ENCODE results near the gene SWI5. TPM values are rescaled to one million over a fixed set of nuclear protein-coding genes. Genes with fewer than 3 reads are reported as not detected.
"Not testable (repeated sequence)": the region's sequence is repeated elsewhere in the genome, so short reads cannot be mapped to it uniquely, and the experiment has no call there.

The SWI5 gene
- total RNA-seq, 2 experiments from 2014 or later = 11.0 to 11.4 TPM

- Mint-ChIP-seq H3K4me1 (peaks cover 56% of the 10 kb centered on the region), H3K4me3 (peak overlapping the region; percentile 96), H3K36me3 (ENCODE audit: low read depth) (peaks cover 12% of the 10 kb centered on the region), H3K27ac (peak overlapping the region; percentile 71), H3K27me3 (no peaks in the 10 kb centered on the region), H3K9me3 (no peaks in the 10 kb centered on the region)
- ChIA-PET CTCF (interaction anchor here (1.0 to 2.0 kb wide), 2 partner anchors 19 to 21 kb away, joined by 3 to 5 read pairs; no protein-coding TSS in a partner anchor), POLR2A (no interaction called here)
- no peak for DNase-seq
These were observed 1.8 kb upstream of the SWI5 start for GRCh38 chr9:128274245-128274644.

GRCh38 chr9:128275198-128276007, 673 bp upstream of the SWI5 start, which contains the start of gene GOLGA2:
Gene GOLGA2 (minus strand): TSS chr9:128276007. CDS start chr9:128275976, 31 bp downstream.
- peaks cover 64% of the 10 kb centered on the region for H3K4me1 Mint-ChIP-seq
- H3K27ac Mint-ChIP-seq = peak within 1 kb of the TSS; percentile 90
- H3K9me3 Mint-ChIP-seq = no peaks in the 10 kb centered on the region
- ChIA-PET POLR2A (interaction anchor here (0.6 to 1.8 kb wide), 20 partner anchors 10 to 230 kb away, joined by 3 to 8 read pairs (median 4); partner anchors contain the start of genes BBLN, CIZ1, GLE1 and TRUB2), CTCF (interaction anchor here (0.7 to 1.6 kb wide), 8 partner anchors 12 to 145 kb away, joined by 3 to 8 read pairs (median 4); no protein-coding TSS in a partner anchor)
- no peaks in the 10 kb centered on the region for H3K27me3 Mint-ChIP-seq
- DNase-seq = no peak
- H3K36me3 Mint-ChIP-seq (ENCODE audit: low read depth) = peaks cover 12% of the 10 kb centered on the region
- H3K4me3 Mint-ChIP-seq = peak within 1 kb of the TSS; percentile 96

GRCh38 chr9:128276574-128277270, 646 bp downstream of the SWI5 start:
- Mint-ChIP-seq H3K27me3 (no peaks in the 10 kb centered on the region), H3K36me3 (ENCODE audit: low read depth) (peaks cover 12% of the 10 kb centered on the region), H3K27ac (peak overlapping the region; percentile 90), H3K9me3 (no peaks in the 10 kb centered on the region), H3K4me1 (peaks cover 62% of the 10 kb centered on the region), H3K4me3 (peak overlapping the region; percentile 96)
- POLR2A ChIA-PET = interaction anchor here (0.9 to 1.8 kb wide), 11 partner anchors 17 to 108 kb away, joined by 3 to 8 read pairs (median 4); partner anchors contain the start of genes CIZ1, TRUB2 and URM1
- CTCF ChIA-PET = interaction anchor here (0.8 to 1.6 kb wide), 5 partner anchors 18 to 65 kb away, joined by 3 to 8 read pairs (median 6); no protein-coding TSS in a partner anchor
- DNase-seq = no peak

- POLR2A ChIA-PET, H3K9me3 Mint-ChIP-seq: not testable (repeated sequence)
These were observed 3.3 kb downstream of the SWI5 start for GRCh38 chr9:128279088-128280073.

GRCh38 chr9:128280084-128280622, 4.1 kb downstream of the SWI5 start:
- POLR2A ChIA-PET = no interaction called here
- DNase-seq = no peak

More at GRCh38 chr9:128279088-128280073, 3.3 kb downstream of the SWI5 start:
- DNase-seq; H3K27ac Mint-ChIP-seq; H3K4me3 Mint-ChIP-seq; H3K36me3 Mint-ChIP-seq (ENCODE audit: low read depth); H3K27me3 Mint-ChIP-seq: not testable (repeated sequence)
- CTCF ChIA-PET = interaction anchor here (0.6 to 1.3 kb wide), 3 partner anchors 14 to 177 kb away, joined by 3 to 4 read pairs (median 4); no protein-coding TSS in a partner anchor
- peaks cover 42% of the 10 kb centered on the region for H3K4me1 Mint-ChIP-seq

DNA sequence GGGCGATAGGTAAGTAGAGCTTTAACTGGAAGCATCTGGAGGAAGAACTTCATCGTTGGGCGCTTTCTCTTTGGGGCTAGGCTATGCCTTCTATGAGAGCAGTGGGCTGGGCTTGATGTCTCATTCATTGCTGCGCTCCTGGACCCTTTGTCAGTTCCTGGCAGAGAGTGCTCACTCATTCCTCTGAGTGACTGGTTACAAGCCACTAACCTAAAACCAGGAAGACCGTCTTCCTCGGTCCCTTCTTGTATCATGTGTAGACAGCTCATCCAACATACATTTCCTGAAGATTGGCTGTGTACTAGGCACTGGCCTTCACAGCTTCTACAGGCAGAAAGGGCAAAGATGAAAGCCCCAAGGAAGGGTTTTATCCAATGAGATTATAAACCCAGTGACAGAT, 6.4 kb downstream of the SWI5 start:
- no peak for DNase-seq
- CTCF ChIA-PET = no interaction called here
- H3K9me3 Mint-ChIP-seq = no peaks in the 10 kb centered on the region
- no peak overlapping the region for H3K27ac Mint-ChIP-seq
- no peak overlapping the region for H3K4me3 Mint-ChIP-seq
- POLR2A ChIA-PET = no interaction called here
- H3K36me3 Mint-ChIP-seq (ENCODE audit: low read depth) = no peaks in the 10 kb centered on the region
- H3K4me1 Mint-ChIP-seq = peaks cover 16% of the 10 kb centered on the region
- no peaks in the 10 kb centered on the region for H3K27me3 Mint-ChIP-seq

More at GRCh38 chr9:128280084-128280622, 4.1 kb downstream of the SWI5 start:
- H3K4me1 Mint-ChIP-seq = peaks cover 35% of the 10 kb centered on the region
- H3K27ac Mint-ChIP-seq = peak overlapping the region; percentile 26
- no peaks in the 10 kb centered on the region for H3K27me3 Mint-ChIP-seq
- H3K36me3 Mint-ChIP-seq (ENCODE audit: low read depth) = peaks cover 2% of the 10 kb centered on the region
- H3K4me3 Mint-ChIP-seq = no peak overlapping the region
- H3K9me3 Mint-ChIP-seq = no peaks in the 10 kb centered on the region
- CTCF ChIA-PET = interaction anchor here (0.6 kb wide), 1 partner anchor 177 kb away, joined by 4 read pairs; no protein-coding TSS in a partner anchor

DNA sequence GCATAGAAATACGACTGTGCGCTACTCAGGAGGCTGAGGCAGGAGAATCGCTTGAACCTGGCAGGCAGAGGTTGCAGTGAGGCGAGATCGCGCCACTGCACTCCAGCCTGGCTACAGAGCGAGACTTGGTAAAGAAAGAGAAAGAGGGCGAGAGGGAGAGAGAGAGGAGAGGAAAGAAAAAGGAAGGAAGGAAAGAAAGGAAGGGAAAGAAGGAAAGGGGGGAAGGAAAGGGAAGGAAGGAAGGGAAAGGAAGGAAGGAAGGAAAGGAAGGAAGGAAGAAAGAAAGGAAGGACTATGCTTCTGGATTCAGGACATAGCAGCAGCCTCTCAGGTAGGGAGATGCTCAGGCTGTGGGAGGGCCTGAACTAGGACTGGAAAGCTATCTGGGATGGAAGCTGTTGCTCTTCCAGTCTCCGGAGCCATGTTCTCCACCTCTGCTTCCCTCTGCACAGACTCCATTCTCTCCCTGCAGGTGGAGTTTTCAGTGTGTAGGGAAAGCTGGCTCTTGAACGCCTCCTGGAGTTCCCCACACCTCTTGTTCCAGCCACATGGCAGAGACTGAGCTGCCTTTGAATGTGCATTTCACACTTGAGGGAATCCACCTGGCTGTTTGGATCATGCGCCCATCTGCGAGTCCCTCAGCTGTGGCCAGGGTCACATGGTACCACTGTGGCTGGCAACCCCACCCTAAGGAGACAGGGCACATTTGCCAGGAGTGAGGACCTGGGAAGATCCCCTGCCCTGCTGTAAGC, 9.1 kb downstream of the SWI5 start:
- no peak for DNase-seq
- ChIA-PET POLR2A (interaction anchor here (1.7 kb wide), 1 partner anchor 9 kb away, joined by 5 read pairs; the partner anchor contains the start of genes GOLGA2 and SWI5), CTCF (no interaction called here)
- Mint-ChIP-seq H3K4me1 (peaks cover under 1% of the 10 kb centered on the region), H3K27me3 (no peaks in the 10 kb centered on the region), H3K36me3 (ENCODE audit: low read depth) (no peaks in the 10 kb centered on the region), H3K27ac (no peak overlapping the region), H3K4me3 (no peak overlapping the region), H3K9me3 (no peaks in the 10 kb centered on the region)

DNA sequence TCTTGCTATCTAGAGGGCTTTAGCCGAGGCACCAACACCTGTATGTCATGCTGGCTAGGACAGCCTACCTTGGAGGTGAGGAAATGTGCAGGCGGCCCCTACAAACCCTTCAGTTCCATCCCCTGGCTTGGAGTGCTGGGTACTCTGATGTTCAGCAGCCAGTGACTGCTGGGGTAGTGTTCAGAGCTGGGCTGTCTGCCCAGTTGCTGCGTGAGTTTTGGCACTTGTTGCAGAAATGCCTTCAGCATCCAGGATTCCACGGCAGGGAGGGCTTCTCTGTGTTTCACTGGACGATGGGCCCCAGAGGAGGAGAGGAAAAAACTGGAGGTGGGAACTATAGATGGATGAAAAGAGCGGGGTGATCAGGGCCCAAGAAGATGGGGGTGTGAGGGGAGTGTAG, 10.4 kb downstream of the SWI5 start:
- ChIA-PET CTCF (interaction anchor here (0.6 to 0.8 kb wide), 2 partner anchors 11 to 85 kb away, joined by 4 read pairs; partner anchors contain the start of genes GOLGA2 and SWI5), POLR2A (interaction anchor here (1.7 kb wide), 1 partner anchor 10 kb away, joined by 5 read pairs; the partner anchor contains the start of genes GOLGA2 and SWI5)
- Mint-ChIP-seq H3K36me3 (ENCODE audit: low read depth) (no peaks in the 10 kb centered on the region), H3K27me3 (no peaks in the 10 kb centered on the region), H3K27ac (no peak overlapping the region), H3K4me3 (no peak overlapping the region), H3K4me1 (no peaks in the 10 kb centered on the region), H3K9me3 (no peaks in the 10 kb centered on the region)
- no peak for DNase-seq

GRCh38 chr9:128288273-128289004, 12.4 kb downstream of the SWI5 start:
- ChIA-PET POLR2A (interaction anchor here (1.3 kb wide), 1 partner anchor 13 kb away, joined by 4 read pairs; the partner anchor contains the start of genes GOLGA2 and SWI5), CTCF (interaction anchor here (0.9 kb wide), 1 partner anchor 53 kb away, joined by 4 read pairs; no protein-coding TSS in a partner anchor)
- H3K36me3 Mint-ChIP-seq (ENCODE audit: low read depth) = no peaks in the 10 kb centered on the region
- no peak for DNase-seq
- no peak overlapping the region for H3K4me3 Mint-ChIP-seq
- H3K9me3 Mint-ChIP-seq = no peaks in the 10 kb centered on the region
- H3K4me1 Mint-ChIP-seq = no peaks in the 10 kb centered on the region
- H3K27me3 Mint-ChIP-seq = no peaks in the 10 kb centered on the region
- H3K27ac Mint-ChIP-seq = no peak overlapping the region

GRCh38 chr9:128292009-128292408, 15.9 kb downstream of the SWI5 start:
- Mint-ChIP-seq H3K36me3 (ENCODE audit: low read depth) (no peaks in the 10 kb centered on the region), H3K4me3 (no peak overlapping the region), H3K27ac (no peak overlapping the region), H3K9me3 (no peaks in the 10 kb centered on the region), H3K4me1 (peaks cover 1% of the 10 kb centered on the region), H3K27me3 (no peaks in the 10 kb centered on the region)
- no peak for DNase-seq
- CTCF ChIA-PET = interaction anchor here (0.6 to 0.8 kb wide), 3 partner anchors 11 to 70 kb away, joined by 3 to 4 read pairs (median 3); no protein-coding TSS in a partner anchor
- POLR2A ChIA-PET = no interaction called here

DNA sequence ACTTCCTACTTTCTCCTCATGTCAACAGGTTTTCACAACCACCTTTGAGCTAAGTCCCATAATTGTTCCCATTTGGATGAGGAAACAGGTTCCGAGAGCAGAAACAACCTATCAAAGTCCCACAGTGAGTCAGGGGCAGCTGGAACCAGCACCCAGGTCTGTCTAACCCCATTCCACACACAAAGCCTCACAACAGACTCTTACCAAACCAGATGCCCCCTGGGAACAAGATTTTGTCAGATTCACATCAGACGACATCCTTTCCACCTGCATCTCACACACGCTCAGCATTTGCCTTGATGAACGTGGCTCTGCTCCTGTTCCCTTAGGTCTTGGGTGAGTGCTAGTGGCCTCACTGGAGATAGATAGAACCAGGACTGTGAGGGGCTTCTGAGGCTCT, 17.0 kb downstream of the SWI5 start:
- H3K4me3 Mint-ChIP-seq = no peak overlapping the region
- peaks cover 1% of the 10 kb centered on the region for H3K4me1 Mint-ChIP-seq
- H3K27me3 Mint-ChIP-seq = no peaks in the 10 kb centered on the region
- no peak for DNase-seq
- CTCF ChIA-PET = no interaction called here
- POLR2A ChIA-PET = no interaction called here
- H3K36me3 Mint-ChIP-seq (ENCODE audit: low read depth) = no peaks in the 10 kb centered on the region
- H3K27ac Mint-ChIP-seq = no peak overlapping the region
- no peaks in the 10 kb centered on the region for H3K9me3 Mint-ChIP-seq

Measured in activated CD4-positive, alpha-beta memory T cell treated with anti-CD3 and anti-CD28 coated beads, Interleukin-2, amount 10 ng/mL, durations not matched to agents 7 days and 5 days (primary cell).